OCI-LY7 (cell line): ENCODE results near the gene PRKCA. TPM values are rescaled to one million over a fixed set of nuclear protein-coding genes. Genes with fewer than 3 reads are reported as not detected.
"Not testable (repeated sequence)": the region's sequence is repeated elsewhere in the genome, so short reads cannot be mapped to it uniquely, and the experiment has no call there.

Source experiments
- BruUV-seq: library from RNA; stranded (reverse); fragments of 400-500 nt; replicated peaks from 2 replicates; lab custom pipeline; 2021; lab: Mats Ljungman, UMichigan
- CTCF ChIA-PET: fragments of 300-600 bp; sonication (Branson Sonifier 250); formaldehyde crosslinking; loops from one replicate; lab custom pipeline; 2022; ENCODE audit warnings: antibody characterized with exemption; ENCODE audit not compliant: unreplicated experiment; lab: Charles Lee
- POLR2A ChIA-PET: fragments of 300-600 bp; sonication (Branson Sonifier 250); formaldehyde crosslinking; loops from one replicate; lab custom pipeline; 2022; ENCODE audit warnings: antibody characterized with exemption; lab: Charles Lee
- DNase-seq: peaks from one replicate; pipeline ENCODE4 v3.0.0-alpha.2; 2015; ENCODE audit warnings: low spot score
- H2AFZ ChIP-seq: fragments of 200-600 bp; sonication (generic), shearing (Covaris generic); 2 replicates; pipeline ENCODE4 v1.6.1; 2014; ENCODE audit warnings: mild to moderate bottlenecking, antibody characterized with exemption, low read length, moderate library complexity
- H3K27ac ChIP-seq: fragments of 200-600 bp; sonication (generic); 2 replicates; pipeline ENCODE4 v1.5.1; 2014; ENCODE audit warnings: mixed run types, low read depth, mild to moderate bottlenecking, moderate library complexity, low read length, inconsistent platforms; ENCODE audit not compliant: poor library complexity, severe bottlenecking
- H3K36me3 ChIP-seq: fragments of 200-600 bp; sonication (generic); 2 replicates; pipeline ENCODE4 v1.6.1; 2014; ENCODE audit warnings: mild to moderate bottlenecking, antibody characterized with exemption, low read length, moderate library complexity, mixed read lengths; ENCODE audit not compliant: insufficient read depth
- H3K4me1 ChIP-seq: fragments of 200-600 bp; sonication (generic); 2 replicates; pipeline ENCODE4 v1.5.1; 2014; ENCODE audit warnings: mild to moderate bottlenecking, low read length; ENCODE audit not compliant: insufficient read depth, poor library complexity, severe bottlenecking
- H3K4me2 ChIP-seq: fragments of 200-600 bp; sonication (generic); 2 replicates; pipeline ENCODE4 v1.6.1; 2014; ENCODE audit warnings: mild to moderate bottlenecking, low read length
- H3K4me3 ChIP-seq: fragments of 200-600 bp; sonication (generic); 2 replicates; pipeline ENCODE4 v1.5.1; 2014; ENCODE audit warnings: mild to moderate bottlenecking, low read depth, low read length; ENCODE audit not compliant: poor library complexity, severe bottlenecking
- H3K79me2 ChIP-seq: fragments of 200-600 bp; sonication (generic); 2 replicates; pipeline ENCODE4 v1.6.1; 2016; ENCODE audit warnings: low read depth, mild to moderate bottlenecking, low read length, moderate library complexity, mixed read lengths; ENCODE audit not compliant: insufficient read depth
- H3K9me2 ChIP-seq: fragments of 200-600 bp; sonication (generic); 2 replicates; pipeline ENCODE4 v1.6.1; 2016; ENCODE audit warnings: mild to moderate bottlenecking, low read length, mixed read lengths; ENCODE audit not compliant: insufficient read depth
- H3K9me3 ChIP-seq: fragments of 200-600 bp; sonication (generic); 2 replicates; pipeline ENCODE4 v1.6.1; 2014; ENCODE audit warnings: mild to moderate bottlenecking, mixed run types, low read length, mixed read lengths
- H4K20me1 ChIP-seq: fragments of 200-600 bp; sonication (generic); 2 replicates; pipeline ENCODE4 v1.6.1; 2014; ENCODE audit warnings: mild to moderate bottlenecking, antibody characterized with exemption, low read length, moderate library complexity, mixed read lengths; ENCODE audit not compliant: insufficient read depth
- EZH2phosphoT487 ChIP-seq: fragments of 200-600 bp; sonication (generic); IDR thresholded peaks from 2 replicates; pipeline ENCODE4 v1.6.1; 2018; ENCODE audit warnings: low read depth, borderline replicate concordance, mild to moderate bottlenecking, mixed run types, antibody characterized with exemption, low read length, moderate library complexity, mixed read lengths
- intact Hi-C: fragments of 100-400 bp; cut with micrococcal nuclease; formaldehyde crosslinking; loops from one replicate; pipeline ENCODE4 v1.10.0; 2022; ENCODE audit not compliant: unreplicated experiment
- total RNA-seq, 2 experiments: library from RNA; depleted of rRNA in 1 of 2; stranded (reverse); fragments of >200 nt in 1 of 2; shearing (Covaris generic) in 1 of 2; gene quantifications; 2 replicates each; pipeline ENCODE4 v1.2.3, GENCODE V29; 2014 to 2022
- TF ChIP-seq, protein P1 (sequence below): fragments of 200-600 bp; sonication (generic); conservative IDR thresholded peaks from 2 replicates; pipeline ENCODE4 v1.5.1; 2014; ENCODE audit warnings: mild to moderate bottlenecking, antibody characterized with exemption, low read length, moderate library complexity, mixed read lengths

Gene PRKCA
- total RNA-seq, 2 experiments from 2014 or later = 6.6 to 32.1 TPM

DNA sequence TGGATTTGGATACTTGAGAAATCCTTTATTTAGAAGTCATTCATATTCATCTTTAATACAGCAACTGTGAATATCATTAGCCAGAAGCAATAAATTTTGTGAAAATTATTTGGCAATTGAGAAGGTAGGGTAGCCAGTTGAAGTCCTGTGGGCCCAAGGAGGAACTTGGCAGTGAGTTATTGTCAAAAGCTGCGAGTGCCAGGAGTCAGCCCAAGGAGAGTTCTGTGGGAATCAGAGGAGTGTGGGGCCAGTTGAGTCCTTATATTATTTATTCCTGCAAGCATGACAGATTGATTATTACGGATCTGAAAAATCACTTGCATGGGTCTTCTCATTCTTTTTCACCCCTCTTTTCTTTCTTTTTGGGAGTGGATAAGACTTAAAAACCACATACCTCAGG lies 38.3 kb downstream of the PRKCA start:
- no peak for TF ChIP-seq EZH2phosphoT487
- TF ChIP-seq, protein P1, sequence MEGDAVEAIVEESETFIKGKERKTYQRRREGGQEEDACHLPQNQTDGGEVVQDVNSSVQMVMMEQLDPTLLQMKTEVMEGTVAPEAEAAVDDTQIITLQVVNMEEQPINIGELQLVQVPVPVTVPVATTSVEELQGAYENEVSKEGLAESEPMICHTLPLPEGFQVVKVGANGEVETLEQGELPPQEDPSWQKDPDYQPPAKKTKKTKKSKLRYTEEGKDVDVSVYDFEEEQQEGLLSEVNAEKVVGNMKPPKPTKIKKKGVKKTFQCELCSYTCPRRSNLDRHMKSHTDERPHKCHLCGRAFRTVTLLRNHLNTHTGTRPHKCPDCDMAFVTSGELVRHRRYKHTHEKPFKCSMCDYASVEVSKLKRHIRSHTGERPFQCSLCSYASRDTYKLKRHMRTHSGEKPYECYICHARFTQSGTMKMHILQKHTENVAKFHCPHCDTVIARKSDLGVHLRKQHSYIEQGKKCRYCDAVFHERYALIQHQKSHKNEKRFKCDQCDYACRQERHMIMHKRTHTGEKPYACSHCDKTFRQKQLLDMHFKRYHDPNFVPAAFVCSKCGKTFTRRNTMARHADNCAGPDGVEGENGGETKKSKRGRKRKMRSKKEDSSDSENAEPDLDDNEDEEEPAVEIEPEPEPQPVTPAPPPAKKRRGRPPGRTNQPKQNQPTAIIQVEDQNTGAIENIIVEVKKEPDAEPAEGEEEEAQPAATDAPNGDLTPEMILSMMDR = no peak
- H3K4me2 ChIP-seq = no peak overlapping the region
- no peaks in the 10 kb centered on the region for H3K36me3 ChIP-seq
- CTCF ChIA-PET = no interaction called here
- intact Hi-C loops = no loop called here
- no peak overlapping the region for H3K27ac ChIP-seq
- POLR2A ChIA-PET = no interaction called here
- H3K9me3 ChIP-seq = no peaks in the 10 kb centered on the region
- no peak overlapping the region for H3K4me3 ChIP-seq
- H3K9me2 ChIP-seq = no peaks in the 10 kb centered on the region
- no peaks in the 10 kb centered on the region for H3K4me1 ChIP-seq
- no peaks in the 10 kb centered on the region for H3K79me2 ChIP-seq
- no TSS peak for BruUV-seq
- no peak for DNase-seq
- no peaks in the 10 kb centered on the region for H4K20me1 ChIP-seq
- H2AFZ ChIP-seq = no peak overlapping the region

DNA sequence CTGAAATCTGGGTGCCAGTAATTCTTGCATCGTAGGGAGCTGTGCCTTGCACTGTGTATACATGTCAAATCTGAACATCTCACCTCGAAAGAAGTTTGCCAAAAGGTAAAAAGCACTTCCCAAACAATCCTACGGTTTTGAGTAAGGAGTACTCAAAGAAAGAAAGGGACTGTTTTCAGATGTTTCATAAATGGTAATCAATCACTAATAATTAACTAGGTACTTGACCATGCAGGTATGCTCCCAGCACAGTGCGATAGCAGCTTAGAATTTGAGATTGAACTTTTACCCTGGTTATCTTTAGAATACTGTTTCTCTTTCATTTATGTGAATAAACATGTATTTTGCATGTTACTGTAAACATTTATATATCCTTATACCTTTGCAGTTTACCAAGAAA lies 39.0 kb downstream of the PRKCA start:
- no peak for TF ChIP-seq EZH2phosphoT487
- TF ChIP-seq, protein P1 = no peak
- Histone ChIP-seq H3K4me2 (no peak overlapping the region), H3K9me3 (no peaks in the 10 kb centered on the region), H2AFZ (no peak overlapping the region), H3K4me1 (no peaks in the 10 kb centered on the region), H3K4me3 (no peak overlapping the region), H4K20me1 (no peaks in the 10 kb centered on the region), H3K27ac (no peak overlapping the region), H3K79me2 (no peaks in the 10 kb centered on the region), H3K9me2 (no peaks in the 10 kb centered on the region), H3K36me3 (no peaks in the 10 kb centered on the region)
- CTCF ChIA-PET = no interaction called here
- no peak for DNase-seq
- BruUV-seq = no TSS peak
- intact Hi-C loops = no loop called here
- POLR2A ChIA-PET = no interaction called here

DNA sequence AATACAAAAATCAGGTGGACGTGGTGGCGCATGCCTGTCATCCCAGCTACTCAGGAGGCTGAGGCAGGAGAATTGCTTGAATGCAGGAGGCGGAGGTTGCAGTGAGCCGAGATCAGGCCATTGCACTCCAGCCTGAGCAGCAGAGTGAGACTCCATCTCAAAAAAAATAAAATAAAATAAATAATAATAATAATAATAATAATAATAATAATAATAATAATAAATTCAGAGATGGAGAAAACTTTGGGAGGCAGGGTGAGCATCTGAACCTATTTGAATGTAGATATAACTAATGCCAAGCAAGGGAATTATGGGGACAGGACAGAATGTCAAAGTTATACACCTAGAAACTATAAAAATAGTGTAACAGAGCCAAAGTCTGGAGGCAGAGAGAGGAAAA lies 39.9 kb downstream of the PRKCA start:
- CTCF ChIA-PET, H3K9me3 ChIP-seq, H3K79me2 ChIP-seq, H3K27ac ChIP-seq, POLR2A ChIA-PET, H4K20me1 ChIP-seq, H3K9me2 ChIP-seq, H3K4me1 ChIP-seq, DNase-seq, H2AFZ ChIP-seq, H3K36me3 ChIP-seq, intact Hi-C loops, H3K4me3 ChIP-seq, H3K4me2 ChIP-seq, BruUV-seq: not testable (repeated sequence)
